CD4-positive, alpha-beta T cell treated with Interleukin-4 for 4 hours (primary cell): ENCODE data around the gene GJC1.
"Not testable (repeated sequence)": the region's sequence is repeated elsewhere in the genome, so short reads cannot be mapped to it uniquely, and the experiment has no call there.

Experiments
- DNase-seq: peaks from one replicate; pipeline ENCODE4 v3.0.0-alpha.2; 2020

GJC1 gene

GRCh38 chr17:44842748-44843147 lies 12.7 kb upstream of the GJC1 start:
- DNase-seq, result no peak

GRCh38 chr17:44840936-44841335 lies 10.8 kb upstream of the GJC1 start:
- no peak for DNase-seq

- DNase-seq, result no peak
Measured at GRCh38 chr17:44840274-44840673, 10.2 kb upstream of the GJC1 start.

- DNase-seq, result no peak
Measured at GRCh38 chr17:44837196-44837595, 7.1 kb upstream of the GJC1 start.

GRCh38 chr17:44832805-44833204 lies 2.7 kb upstream of the GJC1 start:
- no peak for DNase-seq

GRCh38 chr17:44831371-44831770 lies 1.3 kb upstream of the GJC1 start:
- DNase-seq, result no peak

- DNase-seq, result no peak
Measured at GRCh38 chr17:44830359-44831288, 537 bp upstream of the GJC1 start.

- no peak for DNase-seq
Measured at GRCh38 chr17:44828919-44829522, 1.1 kb downstream of the GJC1 start.

- DNase-seq, result no peak
Measured at GRCh38 chr17:44827863-44828262, 2.2 kb downstream of the GJC1 start.

DNA sequence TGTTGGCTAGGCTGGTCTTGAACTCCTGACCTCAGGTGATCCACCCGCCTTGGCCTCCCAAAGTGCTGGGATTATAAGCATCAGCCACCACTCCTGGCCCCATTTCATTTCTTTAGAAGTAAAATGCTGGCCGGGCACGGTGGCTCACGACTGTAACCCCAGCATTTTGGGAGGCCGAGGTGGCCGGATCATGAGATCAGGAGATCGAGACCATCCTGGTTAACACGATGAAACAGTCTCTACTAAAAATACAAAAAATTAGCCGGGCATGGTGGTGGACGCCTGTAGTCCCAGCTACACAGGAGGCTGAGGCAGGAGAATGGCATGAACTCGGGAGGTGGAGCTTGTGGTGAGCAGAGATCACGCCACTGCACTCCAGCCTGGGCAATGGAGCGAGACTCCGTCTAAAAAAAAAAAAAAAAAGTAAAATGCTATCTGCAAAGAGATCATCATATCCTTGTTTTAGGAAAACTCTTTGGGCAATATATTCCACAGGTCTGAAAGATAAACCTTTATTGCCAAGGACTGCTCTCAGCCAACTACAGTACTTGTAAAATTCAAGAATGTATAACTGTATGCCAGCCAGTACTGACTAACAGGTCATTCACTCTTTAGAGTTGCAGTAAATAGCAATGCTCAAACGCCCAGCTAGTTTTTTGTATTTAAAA lies 3.8 kb downstream of the GJC1 start:
- no peak for DNase-seq

GRCh38 chr17:44825236-44825635 lies 4.9 kb downstream of the GJC1 start:
- DNase-seq, result not testable (repeated sequence)

DNA sequence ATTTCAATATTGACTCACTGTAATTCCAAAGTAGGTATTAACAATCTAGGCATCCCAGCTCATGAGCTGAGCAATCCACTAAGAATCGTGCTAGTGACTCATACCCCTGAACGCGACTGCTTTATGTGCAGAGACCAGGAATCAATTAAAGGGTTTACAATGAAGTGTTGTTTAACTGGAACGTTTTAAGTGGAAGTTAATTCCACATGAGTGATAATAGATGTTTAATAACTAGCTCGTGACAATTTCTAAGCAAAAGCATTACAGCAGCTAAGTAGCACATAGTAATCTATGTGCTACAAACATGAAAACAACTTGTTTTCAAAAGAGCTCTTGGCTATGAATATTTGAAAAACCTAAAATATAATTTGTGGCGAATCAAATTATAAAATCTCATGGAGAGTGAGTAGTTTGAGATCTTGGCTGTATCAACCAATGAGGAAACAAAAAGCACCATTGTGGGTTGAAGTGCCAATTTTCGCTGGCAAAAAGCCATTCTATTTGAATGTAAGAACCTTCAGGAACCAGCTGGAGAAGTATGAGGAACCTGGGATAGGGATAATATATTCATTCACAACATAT lies 9.4 kb downstream of the GJC1 start:
- no peak for DNase-seq

DNA sequence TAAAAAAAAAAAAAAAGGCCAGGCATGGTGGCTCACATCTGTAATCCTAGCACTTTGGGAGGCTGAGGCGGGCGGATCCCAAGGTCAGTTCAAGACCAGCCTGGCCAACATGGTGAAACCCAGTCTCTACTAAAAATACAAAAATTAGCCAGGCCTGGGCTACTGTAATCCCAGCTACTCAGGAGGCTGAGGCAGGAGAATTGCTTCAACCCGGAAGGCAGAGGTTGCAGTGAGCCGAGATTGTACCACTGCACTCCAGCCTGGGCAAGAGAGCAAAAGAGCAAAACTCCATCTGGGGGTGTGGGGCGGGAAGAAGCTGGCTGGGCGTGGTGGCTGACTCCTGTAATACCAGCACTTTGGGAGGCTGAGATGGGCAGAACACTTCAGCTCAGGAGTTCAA lies 11.6 kb downstream of the GJC1 start:
- not testable (repeated sequence) for DNase-seq

- no peak for DNase-seq
Measured at GRCh38 chr17:44812263-44812662, 17.8 kb downstream of the GJC1 start.

- DNase-seq, result not testable (repeated sequence)
Measured at GRCh38 chr17:44808656-44809388, 21.3 kb downstream of the GJC1 start.

DNA sequence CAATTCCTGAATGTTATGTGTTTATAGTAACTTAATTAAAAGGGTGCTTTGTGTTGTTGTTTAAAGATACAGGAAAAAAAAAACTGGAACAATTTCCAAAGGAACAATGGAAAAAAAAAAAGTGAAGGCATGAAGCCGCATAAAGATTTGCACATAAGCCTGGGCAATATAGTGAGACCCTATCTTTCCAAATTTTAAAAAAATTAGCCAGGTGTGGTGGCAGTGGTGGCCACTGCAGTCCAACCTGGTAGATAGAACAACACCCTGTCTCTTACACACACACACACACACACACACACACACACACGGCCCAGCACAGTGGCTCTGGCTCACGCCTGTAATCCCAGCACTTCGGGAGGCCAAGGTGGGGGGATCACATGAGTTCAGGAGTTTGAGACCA lies 21.9 kb downstream of the GJC1 start:
- no peak for DNase-seq

DNA sequence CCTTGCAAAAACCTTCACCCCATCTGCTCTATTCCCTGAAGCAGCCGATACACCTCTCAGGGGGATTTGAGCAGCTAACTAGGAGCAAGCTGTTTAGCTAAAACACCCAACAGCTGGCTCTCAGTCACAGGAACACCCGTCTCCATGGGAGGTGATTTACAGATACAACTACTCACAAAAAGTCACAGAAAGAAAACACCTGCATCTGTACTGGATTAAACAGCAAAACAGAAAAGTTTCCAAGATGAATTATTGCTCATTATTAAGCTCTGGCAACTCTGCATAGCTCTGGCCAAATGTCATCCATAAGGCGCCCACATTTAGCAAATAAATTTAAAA lies 22.3 kb downstream of the GJC1 start:
- no peak for DNase-seq

DNA sequence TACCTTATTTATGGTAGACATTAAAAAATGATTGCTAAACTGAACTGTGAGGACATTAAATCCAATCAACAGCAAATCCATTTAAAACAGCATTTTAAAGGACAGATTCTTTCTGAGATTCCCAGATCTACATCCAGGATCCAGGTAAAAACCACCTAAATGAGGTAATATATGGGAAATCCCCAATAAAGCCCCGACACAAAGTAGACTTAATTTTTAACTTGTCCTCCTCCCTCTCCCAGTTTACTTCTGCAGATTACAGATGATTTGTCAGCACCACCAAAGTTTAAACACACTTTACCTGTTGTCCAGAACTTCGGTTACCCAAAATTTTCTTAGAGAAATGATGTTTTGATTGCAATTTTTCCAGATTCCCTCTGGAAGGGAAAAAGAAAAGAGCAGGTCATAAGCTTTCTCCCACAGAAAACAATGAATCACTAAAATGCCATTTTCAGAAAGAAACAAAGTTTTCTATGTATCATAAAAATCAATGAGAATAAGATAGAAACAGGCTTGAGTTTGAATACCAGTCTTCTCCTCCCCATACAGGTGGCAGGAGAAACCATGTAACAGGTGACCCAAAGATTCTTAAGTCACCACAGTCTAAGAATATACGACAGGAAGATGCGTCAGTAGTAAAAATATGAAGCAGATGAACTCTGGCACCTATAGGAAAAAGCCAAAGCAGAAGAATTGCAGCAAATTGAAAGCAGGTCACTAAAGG lies 22.8 kb downstream of the GJC1 start:
- no peak for DNase-seq

GRCh38 chr17:44804302-44805089 lies 25.6 kb downstream of the GJC1 start:
- no peak for DNase-seq

GRCh38 chr17:44801880-44802279 lies 28.2 kb downstream of the GJC1 start:
- DNase-seq, result no peak

GRCh38 chr17:44798356-44798755 lies 31.7 kb downstream of the GJC1 start:
- DNase-seq, result no peak
